ENCODE data around the gene CKAP2L. TPM values are rescaled to one million over a fixed set of nuclear protein-coding genes. Genes with fewer than 3 reads are reported as not detected.

The CKAP2L gene, protein sequence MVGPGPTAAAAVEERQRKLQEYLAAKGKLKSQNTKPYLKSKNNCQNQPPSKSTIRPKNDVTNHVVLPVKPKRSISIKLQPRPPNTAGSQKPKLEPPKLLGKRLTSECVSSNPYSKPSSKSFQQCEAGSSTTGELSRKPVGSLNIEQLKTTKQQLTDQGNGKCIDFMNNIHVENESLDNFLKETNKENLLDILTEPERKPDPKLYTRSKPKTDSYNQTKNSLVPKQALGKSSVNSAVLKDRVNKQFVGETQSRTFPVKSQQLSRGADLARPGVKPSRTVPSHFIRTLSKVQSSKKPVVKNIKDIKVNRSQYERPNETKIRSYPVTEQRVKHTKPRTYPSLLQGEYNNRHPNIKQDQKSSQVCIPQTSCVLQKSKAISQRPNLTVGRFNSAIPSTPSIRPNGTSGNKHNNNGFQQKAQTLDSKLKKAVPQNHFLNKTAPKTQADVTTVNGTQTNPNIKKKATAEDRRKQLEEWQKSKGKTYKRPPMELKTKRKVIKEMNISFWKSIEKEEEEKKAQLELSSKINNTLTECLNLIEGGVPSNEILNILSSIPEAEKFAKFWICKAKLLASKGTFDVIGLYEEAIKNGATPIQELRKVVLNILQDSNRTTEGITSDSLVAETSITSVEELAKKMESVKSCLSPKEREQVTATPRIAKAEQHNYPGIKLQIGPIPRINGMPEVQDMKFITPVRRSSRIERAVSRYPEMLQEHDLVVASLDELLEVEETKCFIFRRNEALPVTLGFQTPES
- total RNA-seq (3.4 TPM), polyA plus RNA-seq (1 to 10 TPM in 1 of 4 donors, under 1 TPM in 3; 0.43 to 1.5 (median 0.76) TPM)

DNA sequence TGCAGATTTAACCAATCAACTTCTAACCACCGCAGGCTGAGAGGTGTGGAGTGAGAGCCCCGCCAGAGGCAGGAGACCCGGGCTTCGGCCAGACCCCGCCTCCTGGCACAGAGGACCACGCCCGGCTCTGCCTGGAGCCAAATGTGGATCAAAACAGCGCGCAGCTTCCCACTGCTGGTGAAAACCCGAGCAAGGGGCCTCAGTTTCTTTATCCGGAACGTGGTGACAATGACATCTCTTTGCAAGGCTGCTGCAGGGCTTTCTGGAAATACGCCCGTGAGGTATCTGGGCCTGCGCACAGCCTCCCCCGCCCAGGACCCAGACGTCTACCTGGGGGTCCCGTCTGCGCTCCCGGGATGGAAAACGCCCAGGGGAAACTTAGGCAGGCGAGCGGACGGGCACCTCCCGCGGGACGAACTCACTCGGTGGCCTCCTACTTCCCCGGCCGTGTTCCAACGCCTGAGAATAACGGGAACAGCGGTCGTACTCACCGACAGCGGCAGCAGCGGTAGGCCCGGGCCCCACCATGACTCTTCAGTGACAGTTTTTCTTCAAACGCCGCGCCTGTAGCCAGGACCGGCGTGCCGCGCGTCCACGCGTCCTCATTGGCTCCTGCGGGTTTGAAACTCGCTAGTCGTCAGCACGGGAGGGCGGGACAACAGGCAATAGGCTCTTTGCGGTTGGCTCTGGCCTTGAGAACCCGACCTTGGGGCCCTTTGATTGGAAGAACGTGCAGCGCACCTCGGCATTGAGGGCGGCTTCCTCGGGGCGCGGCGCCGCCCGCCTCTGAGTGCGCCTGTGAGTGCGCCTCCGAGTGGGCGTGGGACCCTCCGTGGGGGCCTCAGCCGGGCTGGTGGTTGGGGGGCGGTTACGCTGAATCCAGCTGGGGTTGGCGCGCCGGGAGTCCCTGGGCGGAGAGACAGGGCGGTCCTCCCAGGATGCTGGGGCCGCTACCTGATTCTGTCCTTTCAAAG is at the start of gene CKAP2L:
TSS of gene CKAP2L (minus strand) at position 539 of the 974 bp plus-strand sequence. CDS start at position 528, 11 bp downstream.
- peak; percentile 98 to 99 for ATAC-seq (ENCODE audit: low read depth in 2 of 2)
- peak; percentile 95 to 99 (median 97) for DNase-seq
- Mint-ChIP-seq H3K27me3 (peaks cover 5% of the 10 kb centered on the region), H3K9me3 (no peaks in the 10 kb centered on the region), H3K4me1 (peaks cover 18 to 59% (median 33%) of the 10 kb centered on the region in 4 donors), H3K4me3 (peak within 1 kb of the TSS; percentile 95 to 100 (median 97)), H3K36me3 (no peaks in the 10 kb centered on the region), H3K27ac (peak within 1 kb of the TSS; percentile 18 to 95 (median 93))
- H3K4me1 ChIP-seq (ENCODE audit: control insufficient read depth, insufficient read depth, low read length, poor library complexity, severe bottlenecking), result peaks cover 25% of the 10 kb centered on the region
- H3K4me3 ChIP-seq (ENCODE audit: low read depth, low read length), result peak within 1 kb of the TSS; percentile 92
- no peaks in the 10 kb centered on the region for H3K27me3 ChIP-seq (ENCODE audit: control insufficient read depth, insufficient read depth, low read length)
- H3K9me3 ChIP-seq (ENCODE audit: control insufficient read depth in 2 of 2, low read length in 2 of 2), result no peaks in the 10 kb centered on the region
- no peaks in the 10 kb centered on the region for H3K36me3 ChIP-seq (ENCODE audit: control insufficient read depth, insufficient read depth, low read length)
- peak within 1 kb of the TSS; percentile 54 for H3K27ac ChIP-seq (ENCODE audit: insufficient read depth, low read length, poor library complexity, severe bottlenecking)

DNA sequence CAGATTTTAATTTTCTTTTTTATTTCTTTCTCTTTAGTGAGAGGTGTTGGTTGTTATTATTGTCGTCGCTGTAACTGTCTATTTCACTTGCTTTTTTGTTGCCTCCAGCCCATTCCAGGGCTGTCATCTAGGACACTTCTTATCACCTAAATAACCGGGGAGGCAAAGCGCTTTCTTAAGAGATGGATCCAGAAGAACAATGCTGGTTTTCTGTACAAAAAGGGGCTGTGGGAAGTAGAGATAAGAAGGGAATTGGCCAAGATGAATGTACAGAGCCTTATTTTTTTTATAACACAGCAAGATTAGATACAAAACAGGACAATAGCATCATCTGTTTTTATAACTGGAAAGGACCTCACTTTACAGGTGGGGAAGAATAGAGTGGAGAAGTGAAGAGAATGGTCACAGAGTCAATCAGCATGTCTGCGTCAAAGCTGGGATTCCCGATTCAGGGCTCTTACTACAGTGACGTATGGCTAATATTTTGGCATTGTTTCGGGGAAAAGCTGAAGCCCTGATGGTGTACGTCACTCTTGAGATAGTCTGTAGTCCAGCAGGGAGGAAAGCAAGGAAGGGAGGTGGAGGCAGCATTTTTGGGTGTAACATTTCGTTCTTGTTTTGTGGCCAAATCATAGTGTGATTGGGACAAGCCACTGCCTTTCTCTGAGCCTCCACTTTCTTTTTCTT is 49.0 kb upstream of the CKAP2L start:
- Histone ChIP-seq H3K27me3 (ENCODE audit: control insufficient read depth, insufficient read depth, low read length) (no peaks in the 10 kb centered on the region), H3K9me3 (ENCODE audit: control insufficient read depth in 2 of 2, low read length in 2 of 2) (no peaks in the 10 kb centered on the region), H3K27ac (ENCODE audit: insufficient read depth, low read length, poor library complexity, severe bottlenecking) (no peak overlapping the region), H3K4me1 (ENCODE audit: control insufficient read depth, insufficient read depth, low read length, poor library complexity, severe bottlenecking) (peaks cover 8% of the 10 kb centered on the region), H3K36me3 (ENCODE audit: control insufficient read depth, insufficient read depth, low read length) (no peaks in the 10 kb centered on the region), H3K4me3 (ENCODE audit: low read depth, low read length) (no peak overlapping the region)
- ATAC-seq (ENCODE audit: low read depth in 2 of 2) (no peak), DNase-seq (no peak)
- Mint-ChIP-seq H3K9me3 (peaks cover 0 to 2% (median 0%) of the 10 kb centered on the region in 7 donors), H3K4me3 (no peak overlapping the region), H3K4me1 (peaks cover 9 to 29% (median 15%) of the 10 kb centered on the region in 4 donors), H3K36me3 (no peaks in the 10 kb centered on the region), H3K27me3 (peaks cover 5% of the 10 kb centered on the region), H3K27ac (peak overlapping the region in 1 of 3 donors; percentile 7)

DNA sequence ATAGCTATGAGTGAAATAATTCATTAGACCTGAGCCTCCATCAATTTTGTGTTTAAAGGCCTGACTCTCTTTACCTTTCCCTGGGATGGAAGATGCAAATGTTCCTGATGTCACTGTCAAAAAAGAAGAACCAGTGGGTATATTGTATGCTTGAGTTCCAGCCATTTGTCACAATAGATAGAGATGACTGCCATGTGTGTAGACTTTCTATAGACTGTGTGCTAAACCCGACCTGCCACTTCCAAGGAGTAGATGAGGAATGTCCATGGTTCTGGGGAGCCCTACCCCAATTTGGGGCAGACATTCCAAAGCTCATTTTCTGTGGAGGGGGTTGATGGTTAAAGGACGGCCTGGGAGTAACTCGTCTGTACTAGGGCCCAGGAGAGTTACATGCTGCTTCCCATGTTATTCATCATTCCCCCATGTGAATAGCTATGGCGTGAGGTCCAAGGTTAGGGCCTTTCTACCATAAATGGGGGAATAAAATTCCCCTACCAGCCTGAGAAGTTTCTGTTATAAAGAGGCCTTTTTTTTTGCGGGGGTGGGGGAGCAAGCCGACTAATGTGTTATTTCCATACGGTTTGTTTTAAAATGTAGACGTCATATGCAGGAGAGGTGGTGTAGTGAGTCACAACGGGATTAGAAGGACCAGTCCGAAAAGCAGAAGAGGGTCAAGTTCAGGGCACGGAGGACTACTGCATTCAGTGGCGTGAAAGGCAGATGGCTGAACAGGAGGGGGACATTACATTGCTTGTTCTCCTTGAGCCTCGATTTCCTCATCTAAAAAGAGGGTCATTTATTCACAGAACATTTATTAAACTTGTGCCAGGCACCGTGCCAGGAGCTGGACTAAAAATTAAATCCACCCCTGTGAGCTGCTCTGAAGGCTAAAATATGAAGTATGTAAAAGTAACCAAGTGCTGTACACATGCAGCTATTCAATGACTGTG is 48.2 kb upstream of the CKAP2L start:
- Mint-ChIP-seq H3K4me1 (peaks cover 9 to 29% (median 15%) of the 10 kb centered on the region in 4 donors), H3K27me3 (peaks cover 5% of the 10 kb centered on the region), H3K9me3 (peaks cover 0 to 3% (median 2%) of the 10 kb centered on the region in 7 donors), H3K36me3 (no peaks in the 10 kb centered on the region), H3K27ac (peak overlapping the region; percentile 72 to 87 (median 87)), H3K4me3 (peak overlapping the region in 1 of 4 donors; percentile 48)
- ATAC-seq (ENCODE audit: low read depth in 2 of 2) (no peak), DNase-seq (no peak)
- Histone ChIP-seq H3K27ac (ENCODE audit: insufficient read depth, low read length, poor library complexity, severe bottlenecking) (no peak overlapping the region), H3K4me1 (ENCODE audit: control insufficient read depth, insufficient read depth, low read length, poor library complexity, severe bottlenecking) (peaks cover 8% of the 10 kb centered on the region), H3K27me3 (ENCODE audit: control insufficient read depth, insufficient read depth, low read length) (no peaks in the 10 kb centered on the region), H3K36me3 (ENCODE audit: control insufficient read depth, insufficient read depth, low read length) (no peaks in the 10 kb centered on the region), H3K4me3 (ENCODE audit: low read depth, low read length) (no peak overlapping the region), H3K9me3 (ENCODE audit: control insufficient read depth in 2 of 2, low read length in 2 of 2) (peaks cover 0 to under 1% of the 10 kb centered on the region in 2 experiments)

DNA sequence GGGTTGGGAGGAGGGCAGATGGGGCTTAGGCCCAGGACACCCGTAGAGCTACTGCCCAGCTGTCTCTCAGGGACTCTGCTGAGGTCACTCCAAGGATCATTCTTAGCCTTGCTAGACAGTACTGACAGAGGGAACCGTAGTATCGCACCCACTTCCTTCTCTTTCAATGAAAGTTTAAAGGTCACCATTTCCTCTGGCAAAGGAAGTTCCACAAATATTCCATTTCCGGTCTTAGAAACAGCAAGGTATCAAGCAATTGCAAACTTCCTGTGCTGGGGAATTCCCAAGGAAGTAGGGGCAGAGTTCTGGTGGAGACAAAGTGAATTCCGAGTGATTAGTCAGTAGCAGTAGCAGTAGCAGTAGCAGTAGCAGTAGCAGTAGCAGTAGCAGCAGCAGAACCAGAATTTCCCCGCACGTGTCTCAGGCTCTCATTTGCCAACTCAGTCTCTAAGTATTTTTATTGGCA is 47.5 kb upstream of the CKAP2L start:
- peak overlapping the region; percentile 72 to 87 (median 87) for H3K27ac Mint-ChIP-seq
- no peak for ATAC-seq (ENCODE audit: low read depth in 2 of 2)
- peaks cover 8% of the 10 kb centered on the region for H3K4me1 ChIP-seq (ENCODE audit: control insufficient read depth, insufficient read depth, low read length, poor library complexity, severe bottlenecking)

DNA sequence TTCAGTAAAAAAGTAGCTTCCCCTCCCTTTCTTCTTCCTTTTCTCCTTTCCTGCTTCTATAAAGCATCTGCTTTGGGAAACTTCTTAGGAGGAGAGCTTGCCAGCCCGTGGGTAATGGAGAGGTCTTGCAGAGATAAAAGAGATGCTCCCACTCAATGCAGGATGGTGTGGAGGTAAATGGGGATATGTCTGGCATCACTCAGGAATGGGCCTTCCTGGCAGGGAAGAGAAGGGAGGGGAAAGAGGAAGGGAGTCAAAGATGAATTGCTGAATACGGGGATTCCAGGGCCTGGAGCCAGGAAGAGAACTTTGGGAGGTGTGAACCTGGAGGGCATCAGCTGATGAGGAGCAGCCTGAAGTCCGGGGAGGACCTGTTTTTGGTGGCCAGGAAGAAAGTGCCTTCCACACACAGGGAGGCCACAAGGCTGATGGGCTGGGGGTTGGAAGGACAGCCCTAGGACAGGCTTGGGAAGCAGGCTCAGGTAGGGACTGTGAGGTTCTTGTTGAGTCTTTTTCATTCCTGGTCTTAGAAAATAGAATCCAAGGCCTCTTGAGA is 46.9 kb upstream of the CKAP2L start:
- Mint-ChIP-seq H3K4me1 (peaks cover 9 to 29% (median 15%) of the 10 kb centered on the region in 4 donors), H3K36me3 (no peaks in the 10 kb centered on the region), H3K4me3 (peak overlapping the region in 1 of 4 donors; percentile 24), H3K27me3 (peaks cover 5% of the 10 kb centered on the region), H3K9me3 (peaks cover 0 to 9% (median 2%) of the 10 kb centered on the region in 7 donors), H3K27ac (peak overlapping the region; percentile 72 to 87 (median 87))
- no peaks in the 10 kb centered on the region for H3K36me3 ChIP-seq (ENCODE audit: control insufficient read depth, insufficient read depth, low read length)
- no peak for DNase-seq
- no peaks in the 10 kb centered on the region for H3K27me3 ChIP-seq (ENCODE audit: control insufficient read depth, insufficient read depth, low read length)
- ATAC-seq (ENCODE audit: low read depth in 2 of 2), result no peak
- H3K4me1 ChIP-seq (ENCODE audit: control insufficient read depth, insufficient read depth, low read length, poor library complexity, severe bottlenecking), result peaks cover 8% of the 10 kb centered on the region
- no peak overlapping the region for H3K27ac ChIP-seq (ENCODE audit: insufficient read depth, low read length, poor library complexity, severe bottlenecking)
- peaks cover 0 to 4% of the 10 kb centered on the region in 2 experiments for H3K9me3 ChIP-seq (ENCODE audit: control insufficient read depth in 2 of 2, low read length in 2 of 2)
- H3K4me3 ChIP-seq (ENCODE audit: low read depth, low read length), result no peak overlapping the region

More for the DNA sequence above, 47.5 kb upstream of the CKAP2L start:
- Mint-ChIP-seq H3K9me3 (peaks cover 0 to 9% (median 2%) of the 10 kb centered on the region in 7 donors), H3K4me3 (peak overlapping the region in 1 of 4 donors; percentile 68), H3K4me1 (peaks cover 9 to 29% (median 15%) of the 10 kb centered on the region in 4 donors), H3K36me3 (no peaks in the 10 kb centered on the region), H3K27me3 (peaks cover 5% of the 10 kb centered on the region)
- Histone ChIP-seq H3K9me3 (ENCODE audit: control insufficient read depth in 2 of 2, low read length in 2 of 2) (peaks cover 0 to 4% of the 10 kb centered on the region in 2 experiments), H3K27me3 (ENCODE audit: control insufficient read depth, insufficient read depth, low read length) (no peaks in the 10 kb centered on the region), H3K4me3 (ENCODE audit: low read depth, low read length) (no peak overlapping the region), H3K27ac (ENCODE audit: insufficient read depth, low read length, poor library complexity, severe bottlenecking) (no peak overlapping the region), H3K36me3 (ENCODE audit: control insufficient read depth, insufficient read depth, low read length) (no peaks in the 10 kb centered on the region)
- DNase-seq, result peak in 1 of 3 donors; percentile 23

DNA sequence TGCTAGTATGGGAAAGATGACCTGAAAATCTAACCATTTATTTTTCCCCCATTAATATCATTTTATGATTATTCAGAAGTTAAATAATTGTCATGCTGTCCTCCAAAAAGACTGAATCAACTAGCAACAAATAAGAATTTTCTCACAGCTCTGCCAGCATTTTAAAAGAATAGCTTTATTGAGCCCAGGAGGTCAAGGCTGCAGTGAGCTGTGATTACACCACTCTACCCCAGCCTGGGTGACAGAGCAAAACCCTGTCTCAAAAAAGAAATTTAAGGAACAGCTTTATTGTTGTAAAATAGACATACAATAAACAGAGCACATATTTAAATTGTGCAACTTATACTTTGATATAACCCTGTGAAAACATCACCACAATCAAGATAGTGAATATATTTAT is 44.7 kb upstream of the CKAP2L start:
- Mint-ChIP-seq H3K4me1 (peaks cover 9 to 34% (median 18%) of the 10 kb centered on the region in 4 donors), H3K27me3 (peaks cover 5% of the 10 kb centered on the region), H3K36me3 (no peaks in the 10 kb centered on the region), H3K27ac (no peak overlapping the region), H3K4me3 (no peak overlapping the region), H3K9me3 (peaks cover 0 to 11% (median 4%) of the 10 kb centered on the region in 7 donors)
- ATAC-seq (ENCODE audit: low read depth in 2 of 2) (no peak), DNase-seq (no peak)
- H3K9me3 ChIP-seq (ENCODE audit: control insufficient read depth in 2 of 2, low read length in 2 of 2), result peaks cover 0 to 4% of the 10 kb centered on the region in 2 experiments
- H3K36me3 ChIP-seq (ENCODE audit: control insufficient read depth, insufficient read depth, low read length), result no peaks in the 10 kb centered on the region
- no peaks in the 10 kb centered on the region for H3K27me3 ChIP-seq (ENCODE audit: control insufficient read depth, insufficient read depth, low read length)
- no peak overlapping the region for H3K4me3 ChIP-seq (ENCODE audit: low read depth, low read length)
- no peak overlapping the region for H3K27ac ChIP-seq (ENCODE audit: insufficient read depth, low read length, poor library complexity, severe bottlenecking)
- peaks cover 8% of the 10 kb centered on the region for H3K4me1 ChIP-seq (ENCODE audit: control insufficient read depth, insufficient read depth, low read length, poor library complexity, severe bottlenecking)
